Peyer's patch (tissue), 4 donors: Measurements from ENCODE around the gene MORN3.

Experiments
- POLR2A ChIP-seq, 2 donors: fragments of 450-650 bp; IDR thresholded peaks; one replicate each; pipeline ENCODE4 v1.5.1; 2017; ENCODE audit warnings: antibody characterized with exemption in 2 of 2, mild to moderate bottlenecking in 2 of 2, moderate library complexity in 2 of 2
- TF ChIP-seq, protein P1 (sequence below), 6 experiments: fragments of 450-650 bp in 4 of 6; fragments of 200-600 bp in 2 of 6; sonication (generic) in 1 of 6; IDR thresholded peaks; one replicate each; pipeline ENCODE4 v1.5.1; 2017 to 2019; ENCODE audit warnings: antibody characterized with exemption in 6 of 6, mild to moderate bottlenecking in 3 of 6, moderate library complexity in 1 of 6

DNA sequence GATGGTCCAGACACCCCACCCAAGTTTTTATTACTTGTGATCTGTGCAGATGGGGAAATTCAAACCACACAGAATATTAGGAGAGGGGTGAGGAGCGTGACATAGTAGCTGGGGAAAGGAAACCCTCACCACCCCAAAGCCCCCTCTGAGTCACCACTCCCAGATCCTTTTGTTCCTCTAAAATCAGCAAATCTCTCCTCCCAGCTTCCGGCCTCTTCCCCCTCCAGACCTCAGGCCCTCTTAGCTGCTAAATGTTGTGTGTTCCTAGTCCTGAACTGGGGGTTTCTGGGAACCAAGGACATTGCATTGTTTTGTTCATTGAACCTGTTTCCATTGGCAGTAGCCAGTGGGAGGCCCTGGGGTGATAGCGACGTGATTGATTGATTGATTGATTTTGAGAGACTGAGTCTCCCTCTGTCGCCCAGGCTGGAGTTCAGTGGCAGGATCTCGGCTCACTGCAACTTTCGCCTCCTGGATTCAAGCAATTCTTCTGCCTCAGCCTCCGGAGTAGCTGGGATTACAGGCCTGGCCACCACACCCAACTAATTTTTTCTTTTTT is 49.0 kb downstream of the MORN3 start:
- TF ChIP-seq, protein P1, sequence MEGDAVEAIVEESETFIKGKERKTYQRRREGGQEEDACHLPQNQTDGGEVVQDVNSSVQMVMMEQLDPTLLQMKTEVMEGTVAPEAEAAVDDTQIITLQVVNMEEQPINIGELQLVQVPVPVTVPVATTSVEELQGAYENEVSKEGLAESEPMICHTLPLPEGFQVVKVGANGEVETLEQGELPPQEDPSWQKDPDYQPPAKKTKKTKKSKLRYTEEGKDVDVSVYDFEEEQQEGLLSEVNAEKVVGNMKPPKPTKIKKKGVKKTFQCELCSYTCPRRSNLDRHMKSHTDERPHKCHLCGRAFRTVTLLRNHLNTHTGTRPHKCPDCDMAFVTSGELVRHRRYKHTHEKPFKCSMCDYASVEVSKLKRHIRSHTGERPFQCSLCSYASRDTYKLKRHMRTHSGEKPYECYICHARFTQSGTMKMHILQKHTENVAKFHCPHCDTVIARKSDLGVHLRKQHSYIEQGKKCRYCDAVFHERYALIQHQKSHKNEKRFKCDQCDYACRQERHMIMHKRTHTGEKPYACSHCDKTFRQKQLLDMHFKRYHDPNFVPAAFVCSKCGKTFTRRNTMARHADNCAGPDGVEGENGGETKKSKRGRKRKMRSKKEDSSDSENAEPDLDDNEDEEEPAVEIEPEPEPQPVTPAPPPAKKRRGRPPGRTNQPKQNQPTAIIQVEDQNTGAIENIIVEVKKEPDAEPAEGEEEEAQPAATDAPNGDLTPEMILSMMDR (IDR thresholded peaks at IDR 0.05): no peak
- no peak for TF ChIP-seq POLR2A (IDR thresholded peaks at IDR 0.05)
